ENCODE results near the gene FOXK2. TPM values are rescaled to one million over a fixed set of nuclear protein-coding genes. Genes with fewer than 3 reads are reported as not detected.
"Not testable (repeated sequence)": the region's sequence is repeated elsewhere in the genome, so short reads cannot be mapped to it uniquely, and the experiment has no call there.

The FOXK2 gene
- total RNA-seq, 2 donors from 2014 or later: 59.9 to 61.0 TPM

GRCh38 chr17:82551779-82552457 is 32.4 kb downstream of the FOXK2 start:
- H3K4me3 Mint-ChIP-seq: no peak overlapping the region
- H3K36me3 Mint-ChIP-seq (ENCODE audit: insufficient read depth in 2 of 2): peaks cover 0 to 4% of the 10 kb centered on the region in 2 donors
- DNase-seq (peak; percentile 83 to 84), ATAC-seq (replicated peaks in 1 of 2) (peak; percentile 100)
- no peak overlapping the region for H3K27ac Mint-ChIP-seq
- peaks cover 41% of the 10 kb centered on the region for H3K4me1 Mint-ChIP-seq (ENCODE audit: low read depth)
- no peaks in the 10 kb centered on the region for H3K9me3 Mint-ChIP-seq
- H3K27me3 Mint-ChIP-seq (ENCODE audit: low read depth): no peaks in the 10 kb centered on the region

- Mint-ChIP-seq H3K27ac (no peak overlapping the region), H3K4me3 (no peak overlapping the region), H3K27me3 (ENCODE audit: low read depth) (no peaks in the 10 kb centered on the region), H3K36me3 (ENCODE audit: insufficient read depth in 2 of 2) (peaks cover 0 to 4% of the 10 kb centered on the region in 2 donors), H3K4me1 (ENCODE audit: low read depth) (peaks cover 36% of the 10 kb centered on the region), H3K9me3 (no peaks in the 10 kb centered on the region)
- no peak for DNase-seq
- ATAC-seq (replicated peaks in 1 of 2): no peak
Observed at GRCh38 chr17:82552580-82552979, 33.0 kb downstream of the FOXK2 start.

GRCh38 chr17:82553210-82553930 is 33.8 kb downstream of the FOXK2 start:
- no peak for ATAC-seq (replicated peaks in 1 of 2)
- Mint-ChIP-seq H3K9me3 (no peaks in the 10 kb centered on the region), H3K27ac (no peak overlapping the region), H3K4me1 (ENCODE audit: low read depth) (peaks cover 35% of the 10 kb centered on the region), H3K36me3 (ENCODE audit: insufficient read depth in 2 of 2) (no peaks in the 10 kb centered on the region), H3K4me3 (no peak overlapping the region), H3K27me3 (ENCODE audit: low read depth) (no peaks in the 10 kb centered on the region)
- no peak for DNase-seq

- H3K4me3 Mint-ChIP-seq; DNase-seq; H3K36me3 Mint-ChIP-seq (ENCODE audit: insufficient read depth in 2 of 2); ATAC-seq (replicated peaks in 1 of 2); H3K27ac Mint-ChIP-seq; H3K27me3 Mint-ChIP-seq (ENCODE audit: low read depth); H3K9me3 Mint-ChIP-seq: not testable (repeated sequence)
- peaks cover 38% of the 10 kb centered on the region for H3K4me1 Mint-ChIP-seq (ENCODE audit: low read depth)
Observed at GRCh38 chr17:82557510-82557909, 38.0 kb downstream of the FOXK2 start.

- H3K4me3 Mint-ChIP-seq: no peak overlapping the region
- H3K4me1 Mint-ChIP-seq (ENCODE audit: low read depth): peaks cover 29% of the 10 kb centered on the region
- H3K36me3 Mint-ChIP-seq (ENCODE audit: insufficient read depth in 2 of 2): no peaks in the 10 kb centered on the region
- H3K9me3 Mint-ChIP-seq: no peaks in the 10 kb centered on the region
- no peaks in the 10 kb centered on the region for H3K27me3 Mint-ChIP-seq (ENCODE audit: low read depth)
- H3K27ac Mint-ChIP-seq: no peak overlapping the region
- ATAC-seq (replicated peaks in 1 of 2): no peak
- no peak for DNase-seq
Observed at GRCh38 chr17:82559566-82560251, 40.2 kb downstream of the FOXK2 start.

GRCh38 chr17:82560252-82560642 is 40.7 kb downstream of the FOXK2 start:
- Mint-ChIP-seq H3K27me3 (ENCODE audit: low read depth) (no peaks in the 10 kb centered on the region), H3K9me3 (no peaks in the 10 kb centered on the region), H3K27ac (peak overlapping the region; percentile 40), H3K4me3 (no peak overlapping the region), H3K4me1 (ENCODE audit: low read depth) (peaks cover 28% of the 10 kb centered on the region), H3K36me3 (ENCODE audit: insufficient read depth in 2 of 2) (peaks cover 0 to 4% of the 10 kb centered on the region in 2 donors)
- DNase-seq (no peak), ATAC-seq (replicated peaks in 1 of 2) (no peak)

GRCh38 chr17:82560802-82561428 is 41.4 kb downstream of the FOXK2 start:
- H3K4me1 Mint-ChIP-seq (ENCODE audit: low read depth): peaks cover 28% of the 10 kb centered on the region
- H3K9me3 Mint-ChIP-seq: no peaks in the 10 kb centered on the region
- H3K36me3 Mint-ChIP-seq (ENCODE audit: insufficient read depth in 2 of 2): peaks cover 0 to 5% of the 10 kb centered on the region in 2 donors
- peak overlapping the region; percentile 40 for H3K27ac Mint-ChIP-seq
- ATAC-seq (replicated peaks in 1 of 2) (no peak), DNase-seq (no peak)
- H3K27me3 Mint-ChIP-seq (ENCODE audit: low read depth): no peaks in the 10 kb centered on the region
- H3K4me3 Mint-ChIP-seq: no peak overlapping the region

- Mint-ChIP-seq H3K27ac (no peak overlapping the region), H3K9me3 (no peaks in the 10 kb centered on the region), H3K36me3 (ENCODE audit: insufficient read depth in 2 of 2) (peaks cover 0 to 5% of the 10 kb centered on the region in 2 donors), H3K4me3 (no peak overlapping the region), H3K4me1 (ENCODE audit: low read depth) (peaks cover 28% of the 10 kb centered on the region), H3K27me3 (ENCODE audit: low read depth) (no peaks in the 10 kb centered on the region)
- DNase-seq: no peak
- no peak for ATAC-seq (replicated peaks in 1 of 2)
Observed at GRCh38 chr17:82561429-82562035, 42.0 kb downstream of the FOXK2 start.

GRCh38 chr17:82562718-82563220 is 43.2 kb downstream of the FOXK2 start:
- H3K27me3 Mint-ChIP-seq (ENCODE audit: low read depth); H3K4me3 Mint-ChIP-seq; DNase-seq; H3K36me3 Mint-ChIP-seq (ENCODE audit: insufficient read depth in 2 of 2); ATAC-seq (replicated peaks in 1 of 2); H3K9me3 Mint-ChIP-seq; H3K27ac Mint-ChIP-seq: not testable (repeated sequence)
- H3K4me1 Mint-ChIP-seq (ENCODE audit: low read depth): peaks cover 26% of the 10 kb centered on the region

- Mint-ChIP-seq H3K4me1 (ENCODE audit: low read depth) (peaks cover 21% of the 10 kb centered on the region), H3K27ac (no peak overlapping the region), H3K9me3 (no peaks in the 10 kb centered on the region), H3K4me3 (no peak overlapping the region), H3K27me3 (ENCODE audit: low read depth) (no peaks in the 10 kb centered on the region), H3K36me3 (ENCODE audit: insufficient read depth in 2 of 2) (peaks cover 0 to 5% of the 10 kb centered on the region in 2 donors)
- DNase-seq (no peak), ATAC-seq (replicated peaks in 1 of 2) (no peak)
Observed at GRCh38 chr17:82563318-82563717, 43.8 kb downstream of the FOXK2 start.

- H3K27ac Mint-ChIP-seq; H3K9me3 Mint-ChIP-seq; H3K4me3 Mint-ChIP-seq; ATAC-seq (replicated peaks in 1 of 2); H3K27me3 Mint-ChIP-seq (ENCODE audit: low read depth); DNase-seq; H3K36me3 Mint-ChIP-seq (ENCODE audit: insufficient read depth in 2 of 2): not testable (repeated sequence)
- H3K4me1 Mint-ChIP-seq (ENCODE audit: low read depth): peaks cover 21% of the 10 kb centered on the region
Observed at GRCh38 chr17:82563745-82564144, 44.2 kb downstream of the FOXK2 start.

GRCh38 chr17:82564241-82564640 is 44.7 kb downstream of the FOXK2 start:
- H3K27ac Mint-ChIP-seq: no peak overlapping the region
- DNase-seq (no peak), ATAC-seq (replicated peaks in 1 of 2) (no peak)
- H3K4me3 Mint-ChIP-seq: no peak overlapping the region
- H3K9me3 Mint-ChIP-seq: no peaks in the 10 kb centered on the region
- H3K36me3 Mint-ChIP-seq (ENCODE audit: insufficient read depth in 2 of 2): peaks cover 0 to 7% of the 10 kb centered on the region in 2 donors
- H3K27me3 Mint-ChIP-seq (ENCODE audit: low read depth): no peaks in the 10 kb centered on the region
- H3K4me1 Mint-ChIP-seq (ENCODE audit: low read depth): peaks cover 17% of the 10 kb centered on the region
